Smooth muscle cell (in vitro differentiated cells): Measurements from ENCODE around the gene FEZF1. TPM values are rescaled to one million over a fixed set of nuclear protein-coding genes. Genes with fewer than 3 reads are reported as not detected.

Experiments
- DNase-seq: peaks from one replicate; lab custom pipeline; 2025; ENCODE audit not compliant: unreplicated experiment; lab: John Stamatoyannopoulos, UW
- H2AFZ ChIP-seq: fragments of 200-600 bp; sonication (generic); 2 replicates; pipeline ENCODE4 v1.6.0; 2016; ENCODE audit warnings: antibody characterized with exemption, low read depth, mild to moderate bottlenecking
- H3F3A ChIP-seq: fragments of 200-600 bp; sonication (generic); 2 replicates; pipeline ENCODE4 v1.6.0; 2017; ENCODE audit warnings: antibody characterized with exemption, low read depth
- H3K27ac ChIP-seq: fragments of 200-600 bp; sonication (generic); 2 replicates; pipeline ENCODE4 v1.5.1; 2016; ENCODE audit warnings: low read depth, mild to moderate bottlenecking
- H3K27me3 ChIP-seq: fragments of 200-600 bp; sonication (generic); 2 replicates; pipeline ENCODE4 v1.6.1; 2016; ENCODE audit warnings: low read depth, mild to moderate bottlenecking
- H3K36me3 ChIP-seq: fragments of 200-600 bp; sonication (generic); 2 replicates; pipeline ENCODE4 v1.5.1; 2016; ENCODE audit warnings: low read depth
- H3K4me1 ChIP-seq: fragments of 200-600 bp; sonication (generic); 2 replicates; pipeline ENCODE4 v1.5.1; 2016; ENCODE audit warnings: low read depth
- H3K4me2 ChIP-seq: fragments of 200-600 bp; sonication (generic); 2 replicates; pipeline ENCODE4 v1.6.0; 2016; ENCODE audit warnings: mild to moderate bottlenecking
- H3K4me3 ChIP-seq: fragments of 200-600 bp; sonication (generic); 2 replicates; pipeline ENCODE4 v1.5.1; 2016; ENCODE audit warnings: mild to moderate bottlenecking
- H3K79me2 ChIP-seq: fragments of 200-600 bp; sonication (generic); 2 replicates; pipeline ENCODE4 v1.6.0; 2016; ENCODE audit warnings: low read depth, mild to moderate bottlenecking
- H3K9ac ChIP-seq: fragments of 200-600 bp; sonication (generic); 2 replicates; pipeline ENCODE4 v1.6.0; 2016; ENCODE audit warnings: low read depth
- H3K9me3 ChIP-seq: fragments of 200-600 bp; sonication (generic); replicated peaks from 2 replicates; pipeline ENCODE4 v1.5.1; 2016; ENCODE audit warnings: low read depth
- H4K20me1 ChIP-seq: fragments of 200-600 bp; sonication (generic); 2 replicates; pipeline ENCODE4 v1.6.0; 2016; ENCODE audit warnings: low read depth
- CTCF ChIP-seq: fragments of 200-600 bp; sonication (generic); IDR thresholded peaks from 2 replicates; pipeline ENCODE4 v1.5.1; 2017; ENCODE audit warnings: borderline replicate concordance, mild to moderate bottlenecking, antibody characterized with exemption; ENCODE audit not compliant: insufficient read depth, poor library complexity, severe bottlenecking
- WGBS: methylation state at CpG from one replicate; pipeline ENCODE4 v1.1.7; 2016; ENCODE audit warnings: low lambda C conversion rate; 5-methylcytosine and 5-hydroxymethylcytosine counted together
- polyA plus RNA-seq: library from polyadenylated mRNA; unstranded; fragments of >200 nt; fragmentation: Nextera tagmentation; extraction: Ambion mirVana; gene quantifications from 2 replicates; pipeline ENCODE4 v1.2.1, GENCODE V29; 2016
- total RNA-seq: library from RNA; depleted of rRNA; stranded (reverse); fragments of >200 nt; gene quantifications from 2 replicates; pipeline ENCODE4 v1.2.3, GENCODE V29; 2014

The FEZF1 gene
- total and polyA plus RNA-seq, 2 experiments from 2014 or later: not detected

- H3K27me3 ChIP-seq: peaks cover 100% of the 10 kb centered on the region
- H3K4me2 ChIP-seq: no peak overlapping the region
- H3K79me2 ChIP-seq: no peaks in the 10 kb centered on the region
- H3K36me3 ChIP-seq: no peaks in the 10 kb centered on the region
- no peaks in the 10 kb centered on the region for H4K20me1 ChIP-seq
- no peaks in the 10 kb centered on the region for H3K9me3 ChIP-seq
- WGBS: 59% methylated on average over 3 of the region's 3 CpGs
- no peak for TF ChIP-seq CTCF
- H3K4me3 ChIP-seq: no peak overlapping the region
- H3K4me1 ChIP-seq: peaks cover 35% of the 10 kb centered on the region
- H3F3A ChIP-seq: no peaks in the 10 kb centered on the region
- H3K9ac ChIP-seq: no peak overlapping the region
- no peak overlapping the region for H2AFZ ChIP-seq
- no peak for DNase-seq
- no peak overlapping the region for H3K27ac ChIP-seq
These were observed 8.2 kb upstream of the FEZF1 start for GRCh38 chr7:122312789-122313188.

- Histone ChIP-seq H3K36me3 (no peaks in the 10 kb centered on the region), H3K4me3 (peak overlapping the region; percentile 35), H3K27ac (no peak overlapping the region), H3K9ac (no peak overlapping the region), H3K4me2 (peak overlapping the region; percentile 80), H4K20me1 (no peaks in the 10 kb centered on the region), H3K27me3 (peaks cover 100% of the 10 kb centered on the region), H3F3A (no peaks in the 10 kb centered on the region), H3K9me3 (no peaks in the 10 kb centered on the region), H3K4me1 (peaks cover 31% of the 10 kb centered on the region), H3K79me2 (no peaks in the 10 kb centered on the region), H2AFZ (no peak overlapping the region)
- DNase-seq: no peak
- no peak for TF ChIP-seq CTCF
- WGBS: 5% methylated on average over 34 of the region's 34 CpGs
These were observed 7.3 kb upstream of the FEZF1 start for GRCh38 chr7:122311734-122312450.

GRCh38 chr7:122311050-122311700, 6.6 kb upstream of the FEZF1 start:
- H3K4me1 ChIP-seq: peaks cover 31% of the 10 kb centered on the region
- H3K79me2 ChIP-seq: no peaks in the 10 kb centered on the region
- no peaks in the 10 kb centered on the region for H3K9me3 ChIP-seq
- no peak for TF ChIP-seq CTCF
- no peaks in the 10 kb centered on the region for H3K36me3 ChIP-seq
- no peak overlapping the region for H3K9ac ChIP-seq
- DNase-seq: no peak
- H3K27ac ChIP-seq: no peak overlapping the region
- H3F3A ChIP-seq: no peaks in the 10 kb centered on the region
- H4K20me1 ChIP-seq: no peaks in the 10 kb centered on the region
- no peak overlapping the region for H2AFZ ChIP-seq
- H3K4me3 ChIP-seq: peak overlapping the region; percentile 35
- WGBS: 16% methylated on average over 12 of the region's 12 CpGs
- peaks cover 100% of the 10 kb centered on the region for H3K27me3 ChIP-seq
- H3K4me2 ChIP-seq: peak overlapping the region; percentile 92
